IMR-90 (cell line): ENCODE results near the gene HDGFL1. TPM values are rescaled to one million over a fixed set of nuclear protein-coding genes. Genes with fewer than 3 reads are reported as not detected.

Experiments
- ATAC-seq: fragments of 200-7000 bp; cut with Tn5 transposase; 2 replicates; pipeline ENCODE4 v1.9.1; 2020; ENCODE audit warnings: low read depth, mild to moderate bottlenecking, moderate library complexity
- BruUV-seq: library from RNA; stranded (reverse); fragments of 400-500 nt; replicated peaks from 2 replicates; lab custom pipeline; 2021; lab: Mats Ljungman, UMichigan
- CTCF ChIA-PET: fragments of 300-600 bp; formaldehyde crosslinking; extraction: SDS; loops from one replicate; lab custom pipeline; 2021; ENCODE audit warnings: antibody characterized with exemption; lab: Yijun Ruan, JAX
- POLR2A ChIA-PET: fragments of 300-600 bp; sonication (Branson Sonifier 250); formaldehyde crosslinking; loops from one replicate; lab custom pipeline; 2022; ENCODE audit warnings: antibody characterized with exemption; ENCODE audit not compliant: unreplicated experiment; lab: Charles Lee
- DNase-seq: peaks from one replicate; pipeline ENCODE4 v3.0.0; 2013
- H2AFZ ChIP-seq: replicated peaks from 2 replicates; pipeline ENCODE3; 2013; ENCODE audit warnings: low read length, mild to moderate bottlenecking; ENCODE audit not compliant: poor library complexity
- H2AK5ac ChIP-seq: 2 replicates; pipeline ENCODE4 v1.6.1; 2013; ENCODE audit warnings: low read depth, low read length, inconsistent platforms
- H2AK9ac ChIP-seq: replicated peaks from 2 replicates; pipeline ENCODE3; 2013; ENCODE audit warnings: mild to moderate bottlenecking, low read depth, low read length, moderate library complexity; ENCODE audit not compliant: poor library complexity
- H2BK120ac ChIP-seq: 2 replicates; pipeline ENCODE4 v1.6.1; 2013; ENCODE audit warnings: low read depth, low read length, inconsistent platforms
- H2BK15ac ChIP-seq: 3 replicates; pipeline ENCODE4 v1.6.1; 2013; ENCODE audit warnings: low read depth, low read length, inconsistent platforms
- H2BK20ac ChIP-seq: 2 replicates; pipeline ENCODE4 v1.6.1; 2013; ENCODE audit warnings: low read depth, mild to moderate bottlenecking, inconsistent platforms, low read length, moderate library complexity
- H2BK5ac ChIP-seq: 2 replicates; pipeline ENCODE4 v1.6.1; 2013; ENCODE audit warnings: mild to moderate bottlenecking, low read depth, low read length, inconsistent platforms; ENCODE audit not compliant: poor library complexity, severe bottlenecking
- H3K14ac ChIP-seq: replicated peaks from 2 replicates; pipeline ENCODE4 v1.6.1; 2013; ENCODE audit warnings: low read depth, low read length, inconsistent platforms
- H3K18ac ChIP-seq: 2 replicates; pipeline ENCODE4 v1.6.1; 2013; ENCODE audit warnings: low read depth, low read length, control low read depth
- H3K23ac ChIP-seq: 2 replicates; pipeline ENCODE4 v1.6.1; 2013; ENCODE audit warnings: low read depth, low read length, inconsistent platforms
- H3K27ac ChIP-seq: 2 replicates; pipeline ENCODE4 v1.5.1; 2013; ENCODE audit warnings: mild to moderate bottlenecking, control low read depth, low read length; ENCODE audit not compliant: insufficient read depth
- H3K27me3 ChIP-seq: 2 replicates; pipeline ENCODE4 v1.6.1; 2013; ENCODE audit warnings: low read length; ENCODE audit not compliant: control insufficient read depth, insufficient read depth
- H3K36me3 ChIP-seq: 2 replicates; pipeline ENCODE4 v1.6.1; 2013; ENCODE audit warnings: low read length, mixed read lengths; ENCODE audit not compliant: control insufficient read depth, insufficient read depth
- H3K4ac ChIP-seq: 2 replicates; pipeline ENCODE4 v1.6.1; 2013; ENCODE audit warnings: low read depth, low read length, inconsistent platforms
- H3K4me1 ChIP-seq: 2 replicates; pipeline ENCODE4 v1.6.1; 2013; ENCODE audit warnings: low read length, mixed read lengths; ENCODE audit not compliant: control insufficient read depth, insufficient read depth
- H3K4me2 ChIP-seq: 2 replicates; pipeline ENCODE4 v1.6.1; 2013; ENCODE audit warnings: low read depth, mild to moderate bottlenecking, control low read depth, low read length, moderate library complexity
- H3K4me3 ChIP-seq: 2 replicates; pipeline ENCODE4 v1.5.1; 2013; ENCODE audit warnings: low read depth, mild to moderate bottlenecking, control low read depth, low read length, moderate library complexity; ENCODE audit not compliant: insufficient read depth
- H3K56ac ChIP-seq: 2 replicates; pipeline ENCODE4 v1.6.1; 2013; ENCODE audit warnings: low read length, inconsistent platforms; ENCODE audit not compliant: insufficient read depth; ENCODE audit errors: extremely low read depth
- H3K79me1 ChIP-seq, 2 experiments: 2 replicates each; pipeline ENCODE4 v1.6.1; 2013; ENCODE audit warnings: low read length in 2 of 2, inconsistent platforms in 1 of 2, low read depth in 1 of 2
- H3K9ac ChIP-seq: 2 replicates; pipeline ENCODE4 v1.6.1; 2013; ENCODE audit warnings: low read depth, low read length, control low read depth
- H3K9me1 ChIP-seq: 2 replicates; pipeline ENCODE4 v1.6.1; 2013; ENCODE audit warnings: low read length, inconsistent platforms; ENCODE audit not compliant: insufficient read depth
- H3K9me3 ChIP-seq: 2 replicates; pipeline ENCODE4 v1.6.1; 2013; ENCODE audit warnings: low read length; ENCODE audit not compliant: control insufficient read depth, insufficient read depth
- H4K20me1 ChIP-seq: 2 replicates; pipeline ENCODE4 v1.6.1; 2013; ENCODE audit warnings: low read length, inconsistent platforms; ENCODE audit not compliant: insufficient read depth
- H4K5ac ChIP-seq: 2 replicates; pipeline ENCODE4 v1.6.1; 2013; ENCODE audit warnings: mild to moderate bottlenecking, low read depth, low read length, control low read depth
- H4K8ac ChIP-seq, 2 experiments: 2 replicates each; pipeline ENCODE4 v1.6.1; 2013; ENCODE audit warnings: low read depth in 2 of 2, low read length in 2 of 2, control low read depth in 1 of 2, inconsistent platforms in 1 of 2
- H4K91ac ChIP-seq: 2 replicates; pipeline ENCODE4 v1.6.1; 2013; ENCODE audit warnings: low read depth, low read length, inconsistent platforms; ENCODE audit not compliant: insufficient read depth
- CHD1 ChIP-seq: IDR thresholded peaks from 2 replicates; pipeline ENCODE4 v1.6.1; 2012; ENCODE audit warnings: low read depth, low read length, improper control_type of control experiment
- ELK1 ChIP-seq: fragments of 150-350 bp; IDR thresholded peaks from 2 replicates; pipeline ENCODE4 v1.6.1; 2016; ENCODE audit warnings: low read depth, mild to moderate bottlenecking, low read length, moderate library complexity, borderline replicate concordance
- FOS ChIP-seq: fragments of 150-350 bp; IDR thresholded peaks from 2 replicates; pipeline ENCODE4 v1.6.1; 2016; ENCODE audit warnings: low read depth, low read length
- MAFK ChIP-seq: IDR thresholded peaks from 2 replicates; pipeline ENCODE4 v1.6.1; 2012; ENCODE audit warnings: low read depth, low read length, improper control_type of control experiment
- MXI1 ChIP-seq: IDR thresholded peaks from 2 replicates; pipeline ENCODE4 v1.6.1; 2012; ENCODE audit warnings: low read depth, mild to moderate bottlenecking, low read length, moderate library complexity, borderline replicate concordance
- NFE2L2 ChIP-seq: fragments of 150-350 bp; IDR thresholded peaks from 2 replicates; pipeline ENCODE4 v1.6.1; 2016; ENCODE audit warnings: low read depth, mild to moderate bottlenecking, low read length
- RCOR1 ChIP-seq: IDR thresholded peaks from 2 replicates; pipeline ENCODE4 v1.6.1; 2012; ENCODE audit warnings: mild to moderate bottlenecking, low read length, improper control_type of control experiment; ENCODE audit not compliant: insufficient replicate concordance
- RFX5 ChIP-seq: IDR thresholded peaks from 2 replicates; pipeline ENCODE4 v1.8.0; 2012; ENCODE audit warnings: low read depth, mild to moderate bottlenecking, low read length, moderate library complexity
- WGBS, 2 experiments: methylation state at CpG; one replicate each; pipeline versions ENCODE4 v1.1.5 to v1.1.7; 2013; ENCODE audit warnings: missing lambda C conversion rate in 2 of 2; ENCODE audit not compliant: insufficient read length in 1 of 2; ENCODE audit errors: extremely low coverage in 2 of 2; 5-methylcytosine and 5-hydroxymethylcytosine counted together
- dilution Hi-C: fragments of 300-500 bp; cut with HindIII; formaldehyde crosslinking; loops from one replicate; pipeline ENCODE4 v1.14.3; 2018; ENCODE audit warnings: low sequenced_read_pairs; ENCODE audit not compliant: unreplicated experiment
- in situ Hi-C: fragments of 300-500 bp; cut with MboI; formaldehyde crosslinking; loops from 3 replicates; pipeline ENCODE4 v1.14.3; 2019; ENCODE audit warnings: low sequenced_read_pairs, inconsistent platforms, mixed read lengths
- intact Hi-C: fragments of 100-400 bp; cut with micrococcal nuclease; formaldehyde crosslinking; loops from 2 replicates; pipeline ENCODE4 v1.10.0; 2022
- polyA plus RNA-seq, 3 experiments: library from polyadenylated mRNA; depleted of rRNA; stranded (reverse); fragments of >200 nt; gene quantifications; 2 replicates each; pipeline ENCODE4 v1.2.3, GENCODE V29; 2012; ENCODE audit warnings: low replicate concordance in 1 of 3
- total RNA-seq: library from RNA; depleted of rRNA; stranded (reverse); fragments of >200 nt; gene quantifications from 2 replicates; pipeline ENCODE4 v1.2.3, GENCODE V29; 2012

Gene HDGFL1
- total and polyA plus RNA-seq, 2 of the 4 experiments (the other 2 are of a cell fraction), result not detected

- ATAC-seq (no peak), DNase-seq (no peak)
- Histone ChIP-seq H3K56ac (no peak overlapping the region), H3K27me3 (no peaks in the 10 kb centered on the region), H3K27ac (no peak overlapping the region), H3K18ac (no peak overlapping the region), H2AK9ac (no peak overlapping the region), H3K9ac (no peak overlapping the region), H3K4me1 (peaks cover 2% of the 10 kb centered on the region; the same call in 1 of the 2 replicates), H4K91ac (no peak overlapping the region), H2BK5ac (no peak overlapping the region), H4K8ac (no peak overlapping the region), H3K4me3 (no peak overlapping the region), H3K36me3 (no peaks in the 10 kb centered on the region), H3K4me2 (no peak overlapping the region), H4K20me1 (no peaks in the 10 kb centered on the region), H2AFZ (no peak overlapping the region), H2AK5ac (no peak overlapping the region), H3K23ac (no peak overlapping the region), H3K9me1 (no peaks in the 10 kb centered on the region), H2BK15ac (no peak overlapping the region), H3K9me3 (no peaks in the 10 kb centered on the region), H3K4ac (no peak overlapping the region), H2BK120ac (no peak overlapping the region), H3K14ac (no peak overlapping the region), H2BK20ac (no peak overlapping the region), H3K79me1 (no peaks in the 10 kb centered on the region), H4K5ac (no peak overlapping the region)
- in situ Hi-C loops (no loop called here), intact Hi-C loops (no loop called here), dilution Hi-C loops (no loop called here)
- no peak for TF ChIP-seq NFE2L2
- no peak for TF ChIP-seq RFX5
- TF ChIP-seq MAFK, result no peak
- TF ChIP-seq CHD1, result no peak
- TF ChIP-seq MXI1, result no peak
- no peak for TF ChIP-seq RCOR1
- no peak for TF ChIP-seq FOS
- no peak for TF ChIP-seq ELK1
- CTCF ChIA-PET, result no interaction called here
- 90% methylated on average over 8 of the region's 26 CpGs; no CpG with 5 or more reads in 1 of the 2 experiments for WGBS, 2 experiments
- POLR2A ChIA-PET, result no interaction called here
- BruUV-seq, result no TSS peak
Measured at GRCh38 chr6:22570185-22570551, 802 bp downstream of the HDGFL1 start.
